Fibroblast of villous mesenchyme (primary cell): ENCODE measurements around the gene SH3D21. TPM values are rescaled to one million over a fixed set of nuclear protein-coding genes. Genes with fewer than 3 reads are reported as not detected.

Source experiments
- DNase-seq: peaks from one replicate; pipeline ENCODE4 v3.0.0-alpha.2; 2010; ENCODE audit warnings: low read depth
- H3K4me3 ChIP-seq: 2 replicates; pipeline ENCODE4 v1.5.1; 2011; ENCODE audit warnings: low read depth, mild to moderate bottlenecking, low read length
- CTCF ChIP-seq: IDR thresholded peaks from 2 replicates; pipeline ENCODE4 v1.5.1; 2012; ENCODE audit warnings: low read depth, mild to moderate bottlenecking, low read length; ENCODE audit not compliant: insufficient read depth
- total RNA-seq: library from RNA; depleted of rRNA; stranded (reverse); fragments of >200 nt; gene quantifications from 2 replicates; pipeline ENCODE4 v1.2.3, GENCODE V29; 2012

Gene SH3D21
- total RNA-seq, 1 donor, result 3.9 TPM

GRCh38 chr1:36328088-36328480 lies 21.9 kb downstream of the SH3D21 start:
- TF ChIP-seq CTCF, result no peak
- H3K4me3 ChIP-seq, result no peak overlapping the region
- DNase-seq, result no peak

GRCh38 chr1:36328713-36329112 lies 22.5 kb downstream of the SH3D21 start:
- DNase-seq, result no peak
- TF ChIP-seq CTCF, result no peak
- H3K4me3 ChIP-seq, result no peak overlapping the region

- no peak for TF ChIP-seq CTCF
- no peak overlapping the region for H3K4me3 ChIP-seq
- no peak for DNase-seq
Measured at GRCh38 chr1:36329817-36330216, 23.6 kb downstream of the SH3D21 start.

GRCh38 chr1:36330940-36331339 lies 24.8 kb downstream of the SH3D21 start:
- no peak for DNase-seq
- H3K4me3 ChIP-seq, result no peak overlapping the region
- TF ChIP-seq CTCF, result no peak

- no peak overlapping the region for H3K4me3 ChIP-seq
- no peak for DNase-seq
- TF ChIP-seq CTCF, result no peak
Measured at GRCh38 chr1:36337830-36338229, 31.7 kb downstream of the SH3D21 start.

GRCh38 chr1:36339215-36339614 lies 33.0 kb downstream of the SH3D21 start:
- TF ChIP-seq CTCF, result no peak
- H3K4me3 ChIP-seq, result no peak overlapping the region
- DNase-seq, result no peak

GRCh38 chr1:36339615-36340014 lies 33.4 kb downstream of the SH3D21 start:
- DNase-seq, result no peak
- no peak overlapping the region for H3K4me3 ChIP-seq
- no peak for TF ChIP-seq CTCF
